ENCODE results near the gene STAT5A.

- TF ChIP-seq POLR2A (IDR thresholded peaks at IDR 0.05): no peak
- TF ChIP-seq CTCF (IDR thresholded peaks at IDR 0.05): no peak
Observed at GRCh38 chr17:42301022-42301421, 12.7 kb downstream of the STAT5A start.
